ENCODE measurements around the gene ACBD7. TPM values are rescaled to one million over a fixed set of nuclear protein-coding genes. Genes with fewer than 3 reads are reported as not detected.

ACBD7 gene
- total RNA-seq (ENCODE audit: unreplicated experiment) = 1.5 TPM
- long read RNA-seq = 0 reads

- no peak within 1 kb of the TSS for H3K27ac Mint-ChIP-seq (ENCODE audit: unreplicated experiment)
- H3K4me3 Mint-ChIP-seq (ENCODE audit: unreplicated experiment) = peak within 1 kb of the TSS; percentile 75
- H3K27me3 Mint-ChIP-seq (ENCODE audit: unreplicated experiment) = no peaks in the 10 kb centered on the region
- peak; percentile 72 for TF ChIP-seq CTCF (IDR thresholded peaks at IDR 0.05; ENCODE audit: partially characterized antibody, unreplicated experiment)
- no peaks in the 10 kb centered on the region for H3K9me3 Mint-ChIP-seq (ENCODE audit: unreplicated experiment)
- DNase-seq = peak; percentile 93
- H3K36me3 Mint-ChIP-seq (ENCODE audit: unreplicated experiment) = no peaks in the 10 kb centered on the region
- H3K4me1 Mint-ChIP-seq (ENCODE audit: low read depth, unreplicated experiment) = no peaks in the 10 kb centered on the region
Measured at GRCh38 chr10:15088428-15089261, at the start of gene ACBD7. Gene ACBD7 (minus strand): TSS chr10:15088776. CDS start chr10:15088728, 48 bp downstream.

GRCh38 chr10:15137636-15138035 is 49.1 kb upstream of the ACBD7 start:
- no peaks in the 10 kb centered on the region for H3K27me3 Mint-ChIP-seq (ENCODE audit: unreplicated experiment)
- no peak for TF ChIP-seq CTCF (IDR thresholded peaks at IDR 0.05; ENCODE audit: partially characterized antibody, unreplicated experiment)
- H3K4me3 Mint-ChIP-seq (ENCODE audit: unreplicated experiment) = no peak overlapping the region
- DNase-seq = no peak
- peaks cover 4% of the 10 kb centered on the region for H3K9me3 Mint-ChIP-seq (ENCODE audit: unreplicated experiment)
- H3K36me3 Mint-ChIP-seq (ENCODE audit: unreplicated experiment) = peaks cover 4% of the 10 kb centered on the region
- peaks cover 22% of the 10 kb centered on the region for H3K4me1 Mint-ChIP-seq (ENCODE audit: low read depth, unreplicated experiment)
- no peak overlapping the region for H3K27ac Mint-ChIP-seq (ENCODE audit: unreplicated experiment)

- no peak for DNase-seq
- no peak overlapping the region for H3K4me3 Mint-ChIP-seq (ENCODE audit: unreplicated experiment)
- peaks cover 4% of the 10 kb centered on the region for H3K36me3 Mint-ChIP-seq (ENCODE audit: unreplicated experiment)
- H3K4me1 Mint-ChIP-seq (ENCODE audit: low read depth, unreplicated experiment) = peaks cover 22% of the 10 kb centered on the region
- H3K9me3 Mint-ChIP-seq (ENCODE audit: unreplicated experiment) = peaks cover 4% of the 10 kb centered on the region
- H3K27me3 Mint-ChIP-seq (ENCODE audit: unreplicated experiment) = no peaks in the 10 kb centered on the region
- H3K27ac Mint-ChIP-seq (ENCODE audit: unreplicated experiment) = no peak overlapping the region
- TF ChIP-seq CTCF (IDR thresholded peaks at IDR 0.05; ENCODE audit: partially characterized antibody, unreplicated experiment) = no peak
Measured at GRCh38 chr10:15137036-15137359, 48.4 kb upstream of the ACBD7 start.

GRCh38 chr10:15136129-15137035 is 47.8 kb upstream of the ACBD7 start:
- H3K4me1 Mint-ChIP-seq (ENCODE audit: low read depth, unreplicated experiment) = peaks cover 16% of the 10 kb centered on the region
- TF ChIP-seq CTCF (IDR thresholded peaks at IDR 0.05; ENCODE audit: partially characterized antibody, unreplicated experiment) = no peak
- no peak overlapping the region for H3K27ac Mint-ChIP-seq (ENCODE audit: unreplicated experiment)
- DNase-seq = no peak
- H3K27me3 Mint-ChIP-seq (ENCODE audit: unreplicated experiment) = no peaks in the 10 kb centered on the region
- H3K36me3 Mint-ChIP-seq (ENCODE audit: unreplicated experiment) = peaks cover 4% of the 10 kb centered on the region
- H3K9me3 Mint-ChIP-seq (ENCODE audit: unreplicated experiment) = peaks cover 4% of the 10 kb centered on the region
- H3K4me3 Mint-ChIP-seq (ENCODE audit: unreplicated experiment) = no peak overlapping the region
